Testis (tissue), 2 donors: ENCODE data around the gene PSTPIP1.

Experiments
- CTCF ChIP-seq, 3 experiments: fragments of 450-650 bp in 2 of 3; fragments of 200-600 bp in 1 of 3; sonication (generic) in 1 of 3; IDR thresholded peaks; one replicate each; pipeline ENCODE4 v1.5.1; 2016 to 2019; ENCODE audit warnings: antibody characterized with exemption in 3 of 3, mild to moderate bottlenecking in 2 of 3, moderate library complexity in 1 of 3
- POLR2A ChIP-seq: fragments of 450-650 bp; IDR thresholded peaks from one replicate; pipeline ENCODE4 v1.6.1; 2017; ENCODE audit warnings: antibody characterized with exemption, mild to moderate bottlenecking, moderate library complexity

- TF ChIP-seq CTCF (IDR thresholded peaks at IDR 0.05) (no peak), POLR2A (no peak)
Observed at GRCh38 chr15:77057685-77058084, 62.8 kb downstream of the PSTPIP1 start.
